H1 (cell line): ENCODE measurements around the gene NEDD4L.

Source experiments
- BRCA1 ChIP-seq: IDR thresholded peaks from 2 replicates; pipeline ENCODE4 v1.6.1; 2012; ENCODE audit warnings: low read depth, low read length, improper control_type of control experiment
- CBX5 ChIP-seq: fragments of 300-800, 300-1000 bp; sonication (generic); IDR thresholded peaks from 2 replicates; pipeline ENCODE4 v1.7.1; 2016; ENCODE audit warnings: antibody characterized with exemption, low read length, low read depth
- EP300 ChIP-seq, 2 experiments: IDR thresholded peaks; 1 replicate in 1 of 2; 2 replicates in 1 of 2; pipeline ENCODE4 v1.6.1; 2011 to 2012; ENCODE audit warnings: low read depth in 2 of 2, low read length in 2 of 2, mild to moderate bottlenecking in 2 of 2, borderline replicate concordance in 1 of 2, inconsistent platforms in 1 of 2, moderate library complexity in 1 of 2
- EZH2 ChIP-seq: fragments of 200-600 bp; sonication (generic); IDR thresholded peaks from 2 replicates; pipeline ENCODE4 v1.7.1; 2012; ENCODE audit warnings: low read depth, mild to moderate bottlenecking, moderate library complexity, low read length, inconsistent platforms; ENCODE audit not compliant: severe bottlenecking
- GTF2F1 ChIP-seq: IDR thresholded peaks from 2 replicates; pipeline ENCODE4 v1.6.1; 2012; ENCODE audit warnings: low read depth, low read length, improper control_type of control experiment, borderline replicate concordance
- NRF1 ChIP-seq: IDR thresholded peaks from 2 replicates; pipeline ENCODE4 v1.6.1; 2011; ENCODE audit warnings: mild to moderate bottlenecking, low read depth, low read length, improper control_type of control experiment
- POLR2A ChIP-seq, 2 experiments: IDR thresholded peaks; 1 replicate in 1 of 2; 2 replicates in 1 of 2; pipeline ENCODE4 v1.6.1; 2011; ENCODE audit warnings: low read depth in 2 of 2, low read length in 2 of 2, mild to moderate bottlenecking in 2 of 2; ENCODE audit errors: control extremely low read depth in 1 of 2
- POLR2AphosphoS5 ChIP-seq: IDR thresholded peaks from 2 replicates; pipeline ENCODE4 v1.6.1; 2011; ENCODE audit warnings: low read depth, low read length
- TAF1 ChIP-seq: IDR thresholded peaks from 2 replicates; pipeline ENCODE4 v1.6.1; 2011; ENCODE audit warnings: mild to moderate bottlenecking, low read depth, low read length
- YY1 ChIP-seq: IDR thresholded peaks from 2 replicates; pipeline ENCODE4 v1.6.1; 2011; ENCODE audit warnings: low read depth, mild to moderate bottlenecking, low read length
- TF ChIP-seq, protein P1 (sequence below), 3 experiments: IDR thresholded peaks; 1 replicate in 2 of 3; 2 replicates in 1 of 3; pipeline versions ENCODE4 v1.5.1 to v1.6.1; 2011; ENCODE audit warnings: low read length in 3 of 3, mild to moderate bottlenecking in 3 of 3, inconsistent platforms in 2 of 3, low read depth in 1 of 3, moderate library complexity in 1 of 3; ENCODE audit not compliant: insufficient read depth in 1 of 3; ENCODE audit errors: control extremely low read depth in 1 of 3

DNA sequence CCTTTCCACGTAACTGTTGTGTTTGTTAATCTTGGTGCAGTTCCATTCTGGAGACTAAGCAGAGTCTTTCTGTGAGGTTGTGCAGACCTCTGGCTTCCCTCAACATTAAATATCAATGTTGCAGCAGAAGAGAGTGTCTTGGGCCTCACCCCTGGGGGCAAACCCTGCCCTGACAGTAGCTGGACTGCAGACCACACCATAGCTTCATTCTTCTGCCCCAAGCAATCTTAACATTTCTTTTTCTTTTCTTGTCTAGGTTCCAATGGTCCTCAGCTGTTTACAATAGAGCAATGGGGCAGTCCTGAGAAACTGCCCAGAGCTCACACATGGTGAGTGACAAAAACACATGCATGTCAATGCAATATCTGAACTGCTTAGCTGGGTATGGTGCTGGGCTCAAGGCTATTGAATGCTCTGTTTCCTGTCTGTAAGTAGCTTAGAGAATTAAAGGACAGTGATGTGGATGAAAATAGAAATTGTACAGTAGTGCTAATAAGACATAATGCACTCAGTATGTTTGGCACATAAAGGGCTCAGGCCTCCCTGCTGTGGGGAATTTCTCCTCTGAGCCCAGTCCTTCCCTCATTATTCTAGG is 347.3 kb downstream of the NEDD4L start:
- no peak for TF ChIP-seq YY1
- no peak for TF ChIP-seq TAF1
- TF ChIP-seq, protein P1, sequence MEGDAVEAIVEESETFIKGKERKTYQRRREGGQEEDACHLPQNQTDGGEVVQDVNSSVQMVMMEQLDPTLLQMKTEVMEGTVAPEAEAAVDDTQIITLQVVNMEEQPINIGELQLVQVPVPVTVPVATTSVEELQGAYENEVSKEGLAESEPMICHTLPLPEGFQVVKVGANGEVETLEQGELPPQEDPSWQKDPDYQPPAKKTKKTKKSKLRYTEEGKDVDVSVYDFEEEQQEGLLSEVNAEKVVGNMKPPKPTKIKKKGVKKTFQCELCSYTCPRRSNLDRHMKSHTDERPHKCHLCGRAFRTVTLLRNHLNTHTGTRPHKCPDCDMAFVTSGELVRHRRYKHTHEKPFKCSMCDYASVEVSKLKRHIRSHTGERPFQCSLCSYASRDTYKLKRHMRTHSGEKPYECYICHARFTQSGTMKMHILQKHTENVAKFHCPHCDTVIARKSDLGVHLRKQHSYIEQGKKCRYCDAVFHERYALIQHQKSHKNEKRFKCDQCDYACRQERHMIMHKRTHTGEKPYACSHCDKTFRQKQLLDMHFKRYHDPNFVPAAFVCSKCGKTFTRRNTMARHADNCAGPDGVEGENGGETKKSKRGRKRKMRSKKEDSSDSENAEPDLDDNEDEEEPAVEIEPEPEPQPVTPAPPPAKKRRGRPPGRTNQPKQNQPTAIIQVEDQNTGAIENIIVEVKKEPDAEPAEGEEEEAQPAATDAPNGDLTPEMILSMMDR (IDR thresholded peaks at IDR 0.05; ENCODE audit: control extremely low read depth in 1 of 3, insufficient read depth in 1 of 3, low read depth in 1 of 3, low read length in 3 of 3) = no peak
- no peak for TF ChIP-seq GTF2F1
- no peak for TF ChIP-seq NRF1
- TF ChIP-seq CBX5 = no peak
- no peak for TF ChIP-seq EZH2
- TF ChIP-seq POLR2AphosphoS5 = no peak
- no peak for TF ChIP-seq BRCA1
- no peak for TF ChIP-seq POLR2A (IDR thresholded peaks at IDR 0.05; ENCODE audit: control extremely low read depth in 1 of 2, low read depth in 2 of 2, low read length in 2 of 2)
- TF ChIP-seq EP300 (IDR thresholded peaks at IDR 0.05; ENCODE audit: borderline replicate concordance in 1 of 2, low read depth in 2 of 2, low read length in 2 of 2) = no peak
